Cerebellar cortex (tissue), 1 donor: Measurements from ENCODE around the gene IGFBP3.

ENCODE experiments used
- DNase-seq: peaks from one replicate; pipeline ENCODE4 v3.0.0-alpha.2; 2015; ENCODE audit warnings: low spot score

IGFBP3 gene

GRCh38 chr7:45922810-45923209, 1.7 kb upstream of the IGFBP3 start:
- peak; percentile 13 for DNase-seq

GRCh38 chr7:45921699-45922519, 837 bp upstream of the IGFBP3 start:
- peak; percentile 42 for DNase-seq

- no peak for DNase-seq
Measured at GRCh38 chr7:45921381-45921698, 268 bp upstream of the IGFBP3 start.

GRCh38 chr7:45919993-45920459, 1.0 kb downstream of the IGFBP3 start:
- DNase-seq, result no peak

- DNase-seq, result no peak
Measured at GRCh38 chr7:45919231-45919784, 1.8 kb downstream of the IGFBP3 start.

- no peak for DNase-seq
Measured at GRCh38 chr7:45918556-45918955, 2.5 kb downstream of the IGFBP3 start.

GRCh38 chr7:45917658-45918057, 3.4 kb downstream of the IGFBP3 start:
- peak; percentile 65 for DNase-seq

GRCh38 chr7:45917064-45917463, 4.0 kb downstream of the IGFBP3 start:
- DNase-seq, result no peak

- no peak for DNase-seq
Measured at GRCh38 chr7:45915606-45916005, 5.5 kb downstream of the IGFBP3 start.

GRCh38 chr7:45914911-45915310, 6.2 kb downstream of the IGFBP3 start:
- DNase-seq, result no peak

GRCh38 chr7:45912972-45913371, 8.1 kb downstream of the IGFBP3 start:
- DNase-seq, result no peak

- DNase-seq, result no peak
Measured at GRCh38 chr7:45911311-45911710, 9.8 kb downstream of the IGFBP3 start.

GRCh38 chr7:45910855-45911254, 10.2 kb downstream of the IGFBP3 start:
- DNase-seq, result no peak

- DNase-seq, result no peak
Measured at GRCh38 chr7:45909561-45909960, 11.5 kb downstream of the IGFBP3 start.

- no peak for DNase-seq
Measured at GRCh38 chr7:45902820-45903219, 18.3 kb downstream of the IGFBP3 start.

- DNase-seq, result no peak
Measured at GRCh38 chr7:45901566-45901965, 19.5 kb downstream of the IGFBP3 start.

- DNase-seq, result no peak
Measured at GRCh38 chr7:45898222-45898621, 22.9 kb downstream of the IGFBP3 start.

GRCh38 chr7:45897042-45897690, 23.9 kb downstream of the IGFBP3 start:
- DNase-seq, result no peak

GRCh38 chr7:45894665-45895062, 26.4 kb downstream of the IGFBP3 start:
- DNase-seq, result no peak

GRCh38 chr7:45893996-45894664, 26.9 kb downstream of the IGFBP3 start:
- no peak for DNase-seq

- DNase-seq, result no peak
Measured at GRCh38 chr7:45893374-45893995, 27.6 kb downstream of the IGFBP3 start.

GRCh38 chr7:45892407-45893035, 28.6 kb downstream of the IGFBP3 start:
- peak; percentile 15 for DNase-seq
